T-helper 9 cell (primary cell): ENCODE data around the gene ARHGAP5.

Experiments
- DNase-seq: peaks from one replicate; pipeline ENCODE4 v3.0.0-alpha.2; 2020

Gene ARHGAP5

DNA sequence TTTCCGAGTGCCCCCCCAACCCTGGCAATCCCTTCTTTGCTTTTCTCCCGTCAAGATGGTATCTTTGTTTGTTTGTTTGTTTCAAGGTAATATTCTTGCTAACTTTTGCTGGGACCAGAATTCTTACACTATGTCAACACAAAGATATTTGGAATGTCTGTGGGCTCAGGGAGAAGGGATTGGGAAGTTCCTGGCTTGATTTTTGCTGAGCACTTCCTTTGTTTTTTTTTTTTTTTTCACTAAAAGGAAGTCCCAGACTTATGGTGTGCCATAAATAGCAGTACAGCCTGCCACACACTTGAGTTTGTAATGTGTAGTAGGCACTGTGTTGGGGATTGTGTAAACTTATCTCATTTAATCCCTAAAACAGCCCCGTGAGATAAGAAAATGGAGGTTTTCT, 113.6 kb downstream of the ARHGAP5 start:
- no peak for DNase-seq

- no peak for DNase-seq
Measured at GRCh38 chr14:32192712-32193373, 115.7 kb downstream of the ARHGAP5 start.

DNA sequence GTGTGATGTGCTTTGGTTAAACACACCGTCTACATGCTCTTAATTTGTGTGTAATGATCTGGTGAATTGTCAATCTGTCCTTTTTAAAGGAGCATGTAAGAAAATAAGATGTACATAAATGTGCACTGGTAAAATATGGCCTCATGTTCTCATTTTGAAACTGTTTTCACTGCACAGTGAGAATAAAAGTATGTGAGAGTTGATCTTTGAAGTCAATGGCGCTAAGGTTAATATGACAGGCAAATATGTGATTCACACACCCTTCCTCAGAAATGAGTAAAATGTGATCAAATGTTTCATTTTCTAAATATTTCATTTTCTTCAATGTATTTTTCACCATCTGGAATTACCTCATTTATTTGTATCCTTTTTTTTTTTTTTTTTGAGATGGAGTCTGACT, 116.4 kb downstream of the ARHGAP5 start:
- DNase-seq, result no peak

DNA sequence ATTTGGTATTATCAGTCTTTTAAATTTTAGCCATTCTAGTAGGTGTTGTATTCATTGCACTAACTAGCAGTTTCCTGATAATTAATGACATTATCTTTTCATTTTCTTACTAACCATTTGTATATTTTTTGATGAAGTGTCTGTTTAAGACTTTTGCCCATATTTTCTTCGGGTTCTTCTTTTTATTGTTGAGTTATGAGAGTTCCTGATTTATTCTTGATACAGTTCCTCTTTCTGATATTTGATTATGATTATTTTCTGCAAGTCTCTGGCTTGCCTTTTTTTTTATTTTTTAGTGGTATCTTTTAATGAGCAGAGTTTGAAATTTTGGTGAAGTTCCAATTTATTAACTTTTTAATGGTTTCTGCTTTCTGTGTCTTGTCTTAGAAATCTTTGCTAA, 118.5 kb downstream of the ARHGAP5 start:
- no peak for DNase-seq

GRCh38 chr14:32197919-32198318, 120.8 kb downstream of the ARHGAP5 start:
- DNase-seq, result no peak

GRCh38 chr14:32200368-32201192, 123.5 kb downstream of the ARHGAP5 start:
- no peak for DNase-seq

- peak; percentile 61 for DNase-seq
Measured at GRCh38 chr14:32201193-32201815, 124.2 kb downstream of the ARHGAP5 start.

- peak; percentile 16 for DNase-seq
Measured at GRCh38 chr14:32201816-32202490, 124.8 kb downstream of the ARHGAP5 start, which contains the start of gene RNU6-7. RNU6-7 (plus strand) TSS chr14:32202045.

DNA sequence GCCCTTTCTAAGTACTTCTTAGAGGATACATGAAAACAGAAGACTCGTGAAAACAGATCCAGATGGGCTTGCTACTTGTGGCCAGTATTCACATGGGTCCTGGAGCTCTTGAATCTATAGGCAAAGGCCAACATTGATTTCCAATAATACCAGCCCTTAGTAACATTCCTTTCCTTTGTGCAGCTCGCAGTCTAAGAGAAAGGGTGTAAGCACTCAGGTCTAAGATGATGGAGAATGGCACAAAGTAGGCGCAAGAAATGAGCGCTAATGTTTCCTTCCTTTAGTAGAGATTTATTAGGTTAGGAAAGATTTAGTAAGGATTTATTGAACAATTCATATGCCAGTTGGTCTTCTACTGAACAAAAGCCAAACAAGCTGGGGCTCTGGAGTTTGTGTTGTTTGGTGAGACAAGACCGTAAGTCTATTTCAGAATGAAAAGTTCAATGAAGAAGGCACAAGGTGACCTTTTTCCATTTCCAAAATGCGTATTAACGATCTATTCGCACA, 125.4 kb downstream of the ARHGAP5 start:
- peak; percentile 1 for DNase-seq

GRCh38 chr14:32202998-32203882, 126.1 kb downstream of the ARHGAP5 start, which contains the start of gene RNU6-8:
RNU6-8 (minus strand) TSS chr14:32203269.
- DNase-seq, result peak; percentile 80

- DNase-seq, result peak; percentile 1
Measured at GRCh38 chr14:32203928-32204357, 126.8 kb downstream of the ARHGAP5 start.

GRCh38 chr14:32205554-32205953, 128.4 kb downstream of the ARHGAP5 start:
- no peak for DNase-seq

- no peak for DNase-seq
Measured at GRCh38 chr14:32205984-32206383, 128.9 kb downstream of the ARHGAP5 start.

DNA sequence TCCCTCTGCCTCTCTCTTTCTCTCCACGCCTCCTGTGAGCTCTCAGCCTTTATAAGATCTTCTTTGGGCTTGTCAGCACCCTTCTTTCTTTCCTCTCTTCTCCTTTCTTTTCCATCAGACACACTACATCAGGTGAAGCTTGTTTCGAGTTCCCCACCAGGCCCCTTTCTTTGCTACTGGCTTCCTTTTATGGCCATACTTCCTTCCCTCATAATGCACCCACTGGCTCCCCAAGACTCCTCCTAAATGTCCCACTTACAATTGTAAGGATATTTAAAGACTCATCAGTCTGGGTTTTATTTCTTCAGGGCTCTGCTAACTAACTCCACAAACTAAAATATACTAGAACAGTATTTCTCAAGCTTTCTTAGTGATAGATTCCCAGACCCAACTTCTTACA, 129.4 kb downstream of the ARHGAP5 start:
- DNase-seq, result no peak

- DNase-seq, result no peak
Measured at GRCh38 chr14:32208490-32208889, 131.4 kb downstream of the ARHGAP5 start.
